IMR-90 (cell line): ENCODE measurements around the gene PARD3. TPM values are rescaled to one million over a fixed set of nuclear protein-coding genes. Genes with fewer than 3 reads are reported as not detected.

ENCODE experiments used
- ATAC-seq: fragments of 200-7000 bp; cut with Tn5 transposase; 2 replicates; pipeline ENCODE4 v1.9.1; 2020; ENCODE audit warnings: low read depth, mild to moderate bottlenecking, moderate library complexity
- BruUV-seq: library from RNA; stranded (reverse); fragments of 400-500 nt; replicated peaks from 2 replicates; lab custom pipeline; 2021; lab: Mats Ljungman, UMichigan
- CTCF ChIA-PET: fragments of 300-600 bp; formaldehyde crosslinking; extraction: SDS; loops from one replicate; lab custom pipeline; 2021; ENCODE audit warnings: antibody characterized with exemption; lab: Yijun Ruan, JAX
- POLR2A ChIA-PET: fragments of 300-600 bp; sonication (Branson Sonifier 250); formaldehyde crosslinking; loops from one replicate; lab custom pipeline; 2022; ENCODE audit warnings: antibody characterized with exemption; ENCODE audit not compliant: unreplicated experiment; lab: Charles Lee
- DNase-seq: peaks from one replicate; pipeline ENCODE4 v3.0.0; 2013
- H2AFZ ChIP-seq: replicated peaks from 2 replicates; pipeline ENCODE3; 2013; ENCODE audit warnings: low read length, mild to moderate bottlenecking; ENCODE audit not compliant: poor library complexity
- H2AK5ac ChIP-seq: 2 replicates; pipeline ENCODE4 v1.6.1; 2013; ENCODE audit warnings: low read depth, low read length, inconsistent platforms
- H2AK9ac ChIP-seq: replicated peaks from 2 replicates; pipeline ENCODE3; 2013; ENCODE audit warnings: mild to moderate bottlenecking, low read depth, low read length, moderate library complexity; ENCODE audit not compliant: poor library complexity
- H2BK120ac ChIP-seq: 2 replicates; pipeline ENCODE4 v1.6.1; 2013; ENCODE audit warnings: low read depth, low read length, inconsistent platforms
- H2BK15ac ChIP-seq: 3 replicates; pipeline ENCODE4 v1.6.1; 2013; ENCODE audit warnings: low read depth, low read length, inconsistent platforms
- H2BK20ac ChIP-seq: 2 replicates; pipeline ENCODE4 v1.6.1; 2013; ENCODE audit warnings: low read depth, mild to moderate bottlenecking, inconsistent platforms, low read length, moderate library complexity
- H2BK5ac ChIP-seq: 2 replicates; pipeline ENCODE4 v1.6.1; 2013; ENCODE audit warnings: mild to moderate bottlenecking, low read depth, low read length, inconsistent platforms; ENCODE audit not compliant: poor library complexity, severe bottlenecking
- H3K14ac ChIP-seq: replicated peaks from 2 replicates; pipeline ENCODE4 v1.6.1; 2013; ENCODE audit warnings: low read depth, low read length, inconsistent platforms
- H3K18ac ChIP-seq: 2 replicates; pipeline ENCODE4 v1.6.1; 2013; ENCODE audit warnings: low read depth, low read length, control low read depth
- H3K23ac ChIP-seq: 2 replicates; pipeline ENCODE4 v1.6.1; 2013; ENCODE audit warnings: low read depth, low read length, inconsistent platforms
- H3K27ac ChIP-seq: 2 replicates; pipeline ENCODE4 v1.5.1; 2013; ENCODE audit warnings: mild to moderate bottlenecking, control low read depth, low read length; ENCODE audit not compliant: insufficient read depth
- H3K27me3 ChIP-seq: 2 replicates; pipeline ENCODE4 v1.6.1; 2013; ENCODE audit warnings: low read length; ENCODE audit not compliant: control insufficient read depth, insufficient read depth
- H3K36me3 ChIP-seq: 2 replicates; pipeline ENCODE4 v1.6.1; 2013; ENCODE audit warnings: low read length, mixed read lengths; ENCODE audit not compliant: control insufficient read depth, insufficient read depth
- H3K4ac ChIP-seq: 2 replicates; pipeline ENCODE4 v1.6.1; 2013; ENCODE audit warnings: low read depth, low read length, inconsistent platforms
- H3K4me1 ChIP-seq: 2 replicates; pipeline ENCODE4 v1.6.1; 2013; ENCODE audit warnings: low read length, mixed read lengths; ENCODE audit not compliant: control insufficient read depth, insufficient read depth
- H3K4me2 ChIP-seq: 2 replicates; pipeline ENCODE4 v1.6.1; 2013; ENCODE audit warnings: low read depth, mild to moderate bottlenecking, control low read depth, low read length, moderate library complexity
- H3K4me3 ChIP-seq: 2 replicates; pipeline ENCODE4 v1.5.1; 2013; ENCODE audit warnings: low read depth, mild to moderate bottlenecking, control low read depth, low read length, moderate library complexity; ENCODE audit not compliant: insufficient read depth
- H3K56ac ChIP-seq: 2 replicates; pipeline ENCODE4 v1.6.1; 2013; ENCODE audit warnings: low read length, inconsistent platforms; ENCODE audit not compliant: insufficient read depth; ENCODE audit errors: extremely low read depth
- H3K79me1 ChIP-seq, 2 experiments: 2 replicates each; pipeline ENCODE4 v1.6.1; 2013; ENCODE audit warnings: low read length in 2 of 2, inconsistent platforms in 1 of 2, low read depth in 1 of 2
- H3K9ac ChIP-seq: 2 replicates; pipeline ENCODE4 v1.6.1; 2013; ENCODE audit warnings: low read depth, low read length, control low read depth
- H3K9me1 ChIP-seq: 2 replicates; pipeline ENCODE4 v1.6.1; 2013; ENCODE audit warnings: low read length, inconsistent platforms; ENCODE audit not compliant: insufficient read depth
- H3K9me3 ChIP-seq: 2 replicates; pipeline ENCODE4 v1.6.1; 2013; ENCODE audit warnings: low read length; ENCODE audit not compliant: control insufficient read depth, insufficient read depth
- H4K20me1 ChIP-seq: 2 replicates; pipeline ENCODE4 v1.6.1; 2013; ENCODE audit warnings: low read length, inconsistent platforms; ENCODE audit not compliant: insufficient read depth
- H4K5ac ChIP-seq: 2 replicates; pipeline ENCODE4 v1.6.1; 2013; ENCODE audit warnings: mild to moderate bottlenecking, low read depth, low read length, control low read depth
- H4K8ac ChIP-seq, 2 experiments: 2 replicates each; pipeline ENCODE4 v1.6.1; 2013; ENCODE audit warnings: low read depth in 2 of 2, low read length in 2 of 2, control low read depth in 1 of 2, inconsistent platforms in 1 of 2
- H4K91ac ChIP-seq: 2 replicates; pipeline ENCODE4 v1.6.1; 2013; ENCODE audit warnings: low read depth, low read length, inconsistent platforms; ENCODE audit not compliant: insufficient read depth
- CEBPB ChIP-seq: IDR thresholded peaks from 2 replicates; pipeline ENCODE4 v1.6.1; 2012; ENCODE audit warnings: low read depth, low read length, improper control_type of control experiment
- CHD1 ChIP-seq: IDR thresholded peaks from 2 replicates; pipeline ENCODE4 v1.6.1; 2012; ENCODE audit warnings: low read depth, low read length, improper control_type of control experiment
- CTCF ChIP-seq: conservative IDR thresholded peaks from 2 replicates; pipeline ENCODE4 v1.5.1; 2012; ENCODE audit warnings: mild to moderate bottlenecking, low read depth, low read length, improper control_type of control experiment
- ELK1 ChIP-seq: fragments of 150-350 bp; IDR thresholded peaks from 2 replicates; pipeline ENCODE4 v1.6.1; 2016; ENCODE audit warnings: low read depth, mild to moderate bottlenecking, low read length, moderate library complexity, borderline replicate concordance
- FOS ChIP-seq: fragments of 150-350 bp; IDR thresholded peaks from 2 replicates; pipeline ENCODE4 v1.6.1; 2016; ENCODE audit warnings: low read depth, low read length
- MAZ ChIP-seq: IDR thresholded peaks from 2 replicates; pipeline ENCODE4 v1.6.1; 2012; ENCODE audit warnings: low read depth, mild to moderate bottlenecking, low read length, improper control_type of control experiment, moderate library complexity, borderline replicate concordance
- POLR2A ChIP-seq: IDR thresholded peaks from 2 replicates; pipeline ENCODE4 v1.6.1; 2012; ENCODE audit warnings: mild to moderate bottlenecking, low read depth, low read length
- RAD21 ChIP-seq: IDR thresholded peaks from 2 replicates; pipeline ENCODE4 v1.6.1; 2012; ENCODE audit warnings: low read length, improper control_type of control experiment
- RCOR1 ChIP-seq: IDR thresholded peaks from 2 replicates; pipeline ENCODE4 v1.6.1; 2012; ENCODE audit warnings: mild to moderate bottlenecking, low read length, improper control_type of control experiment; ENCODE audit not compliant: insufficient replicate concordance
- RFX5 ChIP-seq: IDR thresholded peaks from 2 replicates; pipeline ENCODE4 v1.8.0; 2012; ENCODE audit warnings: low read depth, mild to moderate bottlenecking, low read length, moderate library complexity
- SMC3 ChIP-seq: fragments of 150-350 bp; IDR thresholded peaks from 2 replicates; pipeline ENCODE4 v1.6.1; 2016; ENCODE audit warnings: low read depth, mild to moderate bottlenecking, antibody characterized with exemption, low read length, moderate library complexity
- USF2 ChIP-seq: fragments of 150-350 bp; IDR thresholded peaks from 2 replicates; pipeline ENCODE4 v1.6.1; 2017; ENCODE audit warnings: mild to moderate bottlenecking, antibody characterized with exemption, low read length, low read depth
- WGBS, 2 experiments: methylation state at CpG; one replicate each; pipeline versions ENCODE4 v1.1.5 to v1.1.7; 2013; ENCODE audit warnings: missing lambda C conversion rate in 2 of 2; ENCODE audit not compliant: insufficient read length in 1 of 2; ENCODE audit errors: extremely low coverage in 2 of 2; 5-methylcytosine and 5-hydroxymethylcytosine counted together
- dilution Hi-C: fragments of 300-500 bp; cut with HindIII; formaldehyde crosslinking; loops from one replicate; pipeline ENCODE4 v1.14.3; 2018; ENCODE audit warnings: low sequenced_read_pairs; ENCODE audit not compliant: unreplicated experiment
- in situ Hi-C: fragments of 300-500 bp; cut with MboI; formaldehyde crosslinking; loops from 3 replicates; pipeline ENCODE4 v1.14.3; 2019; ENCODE audit warnings: low sequenced_read_pairs, inconsistent platforms, mixed read lengths
- intact Hi-C: fragments of 100-400 bp; cut with micrococcal nuclease; formaldehyde crosslinking; loops from 2 replicates; pipeline ENCODE4 v1.10.0; 2022
- polyA plus RNA-seq, 3 experiments: library from polyadenylated mRNA; depleted of rRNA; stranded (reverse); fragments of >200 nt; gene quantifications; 2 replicates each; pipeline ENCODE4 v1.2.3, GENCODE V29; 2012; ENCODE audit warnings: low replicate concordance in 1 of 3
- total RNA-seq: library from RNA; depleted of rRNA; stranded (reverse); fragments of >200 nt; gene quantifications from 2 replicates; pipeline ENCODE4 v1.2.3, GENCODE V29; 2012

PARD3 gene
- total and polyA plus RNA-seq, 2 of the 4 experiments (the other 2 are of a cell fraction) = 14.6 to 37.5 TPM

GRCh38 chr10:34348021-34348420 is 467.1 kb downstream of the PARD3 start:
- H3K18ac ChIP-seq = no peak overlapping the region
- H3K4ac ChIP-seq = no peak overlapping the region
- no TSS peak for BruUV-seq
- H2BK120ac ChIP-seq = no peak overlapping the region
- no peak overlapping the region for H2BK20ac ChIP-seq
- no peak for ATAC-seq
- no peak overlapping the region for H2BK5ac ChIP-seq
- POLR2A ChIA-PET = no interaction called here
- CTCF ChIA-PET = no interaction called here
- no peak overlapping the region for H3K23ac ChIP-seq
- H3K9ac ChIP-seq = no peak overlapping the region
- no peak overlapping the region for H4K5ac ChIP-seq
- H3K4me3 ChIP-seq = no peak overlapping the region
- no peak for DNase-seq
- no peak for TF ChIP-seq RFX5
- no peak for TF ChIP-seq CEBPB
- no peak for TF ChIP-seq ELK1
- no peak for TF ChIP-seq MAZ
- TF ChIP-seq FOS = no peak
- no peak for TF ChIP-seq RCOR1
- TF ChIP-seq CHD1 = no peak
- TF ChIP-seq POLR2A = no peak
- no peak for TF ChIP-seq RAD21
- no peak for TF ChIP-seq SMC3
- TF ChIP-seq USF2 = no peak
- TF ChIP-seq CTCF = no peak
- no peak overlapping the region for H4K91ac ChIP-seq
- H3K27me3 ChIP-seq = no peaks in the 10 kb centered on the region
- no peak overlapping the region for H2AFZ ChIP-seq
- no peaks in the 10 kb centered on the region for H3K9me3 ChIP-seq
- H3K4me2 ChIP-seq = no peak overlapping the region
- H4K8ac ChIP-seq = no peak overlapping the region
- no peak overlapping the region for H2AK9ac ChIP-seq
- WGBS, 2 experiments = no CpG with 5 or more reads among the region's 6 CpGs
- H3K36me3 ChIP-seq = 0 out of 2 replicates have a peak, but pooled peaks cover 2% of the 10 kb centered on the region
- no peaks in the 10 kb centered on the region for H3K9me1 ChIP-seq
- in situ Hi-C loops (no loop called here), intact Hi-C loops (no loop called here), dilution Hi-C loops (no loop called here)
- H3K4me1 ChIP-seq = peaks cover 4% of the 10 kb centered on the region
- no peaks in the 10 kb centered on the region for H3K79me1 ChIP-seq
- H2AK5ac ChIP-seq = no peak overlapping the region
- H3K56ac ChIP-seq = no peak overlapping the region
- H3K14ac ChIP-seq = no peak overlapping the region
- no peaks in the 10 kb centered on the region for H4K20me1 ChIP-seq
- H2BK15ac ChIP-seq = no peak overlapping the region
- H3K27ac ChIP-seq = no peak overlapping the region
